ENCODE data around the gene SFT2D1.
"Not testable (repeated sequence)": the region's sequence is repeated elsewhere in the genome, so short reads cannot be mapped to it uniquely, and the experiment has no call there.

SFT2D1 gene

DNA sequence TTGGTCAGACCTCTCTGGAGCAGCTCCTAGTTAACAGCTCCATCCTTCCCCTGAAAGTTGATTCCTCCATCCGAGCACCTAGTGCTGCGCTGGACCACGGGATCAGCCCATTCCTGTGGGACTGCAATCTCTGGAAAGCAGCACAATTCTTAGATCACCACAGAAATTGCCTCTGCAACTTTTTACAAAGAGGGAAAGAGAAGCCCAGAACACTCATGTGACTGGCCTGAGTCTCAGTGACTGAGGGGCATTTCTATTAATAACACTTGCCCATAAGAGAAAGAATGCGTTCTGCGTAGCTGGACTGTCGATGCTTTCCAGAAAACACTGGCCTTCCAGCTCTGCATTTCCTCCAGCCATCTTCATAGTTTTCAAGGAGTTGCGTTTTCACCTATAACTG is 22.1 kb upstream of the SFT2D1 start:
- no peak for DNase-seq (ENCODE audit: low read depth in 2 of 3, low spot score in 2 of 3)

DNA sequence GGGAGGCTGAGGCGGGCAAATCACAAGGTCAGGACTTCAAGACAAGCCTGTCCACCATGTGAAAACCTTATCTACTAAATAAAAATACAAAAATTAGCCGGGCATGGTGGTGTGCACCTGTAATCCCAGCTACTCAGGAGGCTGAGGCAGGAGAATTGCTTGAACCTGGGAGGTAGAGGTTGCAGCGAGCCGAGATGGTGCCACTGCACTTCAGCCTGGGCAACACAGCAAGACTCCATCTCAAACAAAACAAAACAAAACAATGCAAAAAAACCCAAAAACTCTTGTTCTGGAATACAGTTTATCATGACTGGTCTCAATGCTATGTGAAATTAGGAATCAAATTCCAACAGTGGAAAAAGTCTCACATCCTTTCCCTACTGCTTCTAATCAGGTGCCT is 20.1 kb upstream of the SFT2D1 start:
- not testable (repeated sequence) for DNase-seq (ENCODE audit: low read depth in 2 of 3, low spot score in 2 of 3)

DNA sequence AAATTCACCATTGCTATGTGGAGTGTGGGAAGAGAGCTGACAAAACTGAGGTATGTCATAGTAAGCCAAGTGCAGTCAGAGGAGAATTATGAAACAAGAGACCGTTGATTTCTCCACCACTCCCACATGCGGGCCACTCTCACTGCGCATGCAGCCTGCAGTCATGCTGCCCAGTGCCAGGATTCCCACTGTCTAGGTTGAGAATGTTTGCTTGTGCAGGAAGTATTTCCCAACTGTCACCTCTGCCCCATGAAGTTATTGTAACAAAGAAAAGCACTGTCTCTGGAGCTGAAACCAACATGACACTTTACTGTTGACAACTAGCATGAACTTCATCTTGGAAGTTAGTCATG is 18.7 kb upstream of the SFT2D1 start:
- DNase-seq (ENCODE audit: low read depth in 2 of 3, low spot score in 2 of 3) = no peak

DNA sequence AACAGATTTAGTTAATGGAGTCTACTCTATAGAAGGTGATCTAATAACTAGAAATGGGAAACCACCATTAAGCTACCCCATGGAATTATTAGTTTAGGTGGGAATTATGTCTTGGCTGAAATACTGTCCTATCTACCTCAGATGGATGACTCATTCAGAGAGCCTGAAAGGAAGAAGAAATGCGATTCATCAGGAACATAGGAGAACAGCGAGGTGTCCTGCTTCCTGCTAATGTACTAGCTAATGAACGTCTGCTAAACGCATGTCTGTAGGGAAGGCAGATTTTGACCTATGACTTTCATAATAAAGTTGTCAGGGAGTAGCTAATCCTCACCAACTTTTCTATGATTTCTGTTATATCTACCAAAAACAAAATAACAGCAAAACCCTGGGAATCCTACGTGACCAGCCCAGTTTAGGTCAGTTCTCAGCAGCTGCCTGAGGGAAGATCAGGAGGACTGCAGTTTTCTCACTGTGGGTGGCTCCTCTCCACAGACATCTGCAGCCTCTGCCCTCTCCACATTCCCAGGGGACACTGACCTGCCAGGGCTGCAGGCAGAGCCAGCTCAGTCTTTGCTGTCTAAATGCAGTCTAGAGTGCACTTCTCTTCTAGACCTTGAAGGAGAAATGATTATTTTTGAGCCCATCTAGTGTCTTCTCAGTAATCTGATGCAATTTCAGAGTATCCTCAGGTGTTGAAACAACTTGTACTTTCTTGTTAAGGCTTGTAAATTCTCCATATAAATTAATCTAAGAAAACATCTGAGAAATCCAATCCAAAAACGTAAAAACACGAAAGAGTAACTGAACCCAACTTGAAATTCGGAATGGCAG is 18.1 kb upstream of the SFT2D1 start:
- no peak for DNase-seq (ENCODE audit: low read depth in 2 of 3, low spot score in 2 of 3)

DNA sequence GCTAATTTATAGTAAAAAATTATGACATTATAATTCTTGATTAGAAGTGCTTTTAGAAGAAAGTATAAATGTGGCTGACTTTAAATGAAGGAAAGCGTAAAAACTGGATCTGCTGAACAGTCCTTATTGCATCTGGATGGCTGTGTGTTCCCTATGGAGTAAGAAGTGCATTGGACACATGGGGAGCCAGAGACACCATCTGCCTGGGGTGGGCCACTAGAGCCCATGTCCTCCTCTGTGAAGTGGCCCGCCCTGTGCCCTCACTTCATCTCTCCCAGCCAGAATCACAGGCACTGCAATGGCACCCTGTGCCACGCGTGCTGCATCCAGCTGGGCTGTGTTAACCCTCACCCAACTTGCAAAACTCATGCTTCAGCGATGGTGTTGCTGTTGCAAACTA is 13.2 kb upstream of the SFT2D1 start:
- no peak for DNase-seq (ENCODE audit: low read depth in 2 of 3, low spot score in 2 of 3)

DNA sequence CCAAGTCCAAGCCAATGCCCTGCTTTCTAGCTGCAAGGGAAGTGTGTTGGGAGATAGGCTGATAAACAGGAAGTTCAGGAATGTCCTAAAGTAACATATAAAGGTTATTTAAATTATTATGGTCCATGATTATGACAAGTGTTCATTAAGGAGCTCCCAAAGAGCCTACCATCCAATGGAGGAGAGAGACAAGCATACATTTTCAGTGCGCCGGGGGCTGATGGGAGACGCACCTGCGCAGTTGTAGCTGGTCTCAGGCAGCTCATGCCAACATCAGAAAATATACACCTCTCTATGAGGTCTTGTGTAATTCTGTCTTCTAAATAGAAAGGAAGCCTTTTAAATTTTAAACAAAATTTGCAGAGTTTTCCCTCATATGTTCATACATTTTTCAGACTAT is 12.6 kb upstream of the SFT2D1 start:
- DNase-seq (ENCODE audit: low read depth in 2 of 3, low spot score in 2 of 3) = no peak

DNA sequence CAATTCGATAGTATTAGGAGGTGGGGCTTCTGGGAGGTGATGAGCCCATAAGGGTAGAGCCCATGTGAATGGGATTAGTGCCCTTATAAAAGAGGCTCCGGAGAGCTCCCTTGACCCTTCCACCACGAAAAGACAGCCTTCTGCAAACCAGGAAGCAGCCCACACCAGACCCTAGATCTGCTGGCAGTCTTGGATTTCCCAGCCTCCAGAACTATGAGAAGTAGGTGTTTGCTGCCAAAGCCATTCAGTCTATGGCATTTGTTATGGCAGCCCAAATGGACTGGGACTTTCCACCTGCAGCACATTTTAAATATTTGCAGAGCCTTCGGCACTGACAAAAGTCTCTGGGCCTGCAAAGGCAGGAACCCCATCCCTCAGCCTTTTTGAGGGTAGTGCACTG is 11.8 kb upstream of the SFT2D1 start:
- no peak for DNase-seq (ENCODE audit: low read depth in 2 of 3, low spot score in 2 of 3)

DNA sequence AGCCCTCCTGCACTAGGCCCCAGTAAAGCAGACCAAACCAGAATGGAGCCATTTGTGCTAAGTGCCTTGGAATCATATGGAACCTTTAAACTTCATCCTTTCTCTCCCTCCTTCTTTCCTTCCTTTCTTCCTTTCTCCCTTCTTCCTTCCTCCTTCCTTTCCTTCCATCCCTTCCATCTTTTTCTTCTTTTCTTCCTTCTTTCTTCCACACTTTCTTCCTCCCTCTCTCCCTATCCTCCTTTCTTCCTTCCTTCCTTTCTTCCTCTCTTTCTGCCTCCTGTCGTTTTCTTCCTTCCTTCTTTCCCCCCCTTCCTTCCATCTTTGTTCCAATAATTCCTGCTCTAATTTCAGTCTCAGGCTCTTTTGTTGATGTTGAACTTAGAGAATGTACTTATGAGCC is 11.2 kb upstream of the SFT2D1 start:
- DNase-seq (ENCODE audit: low read depth in 2 of 3, low spot score in 2 of 3) = no peak

DNA sequence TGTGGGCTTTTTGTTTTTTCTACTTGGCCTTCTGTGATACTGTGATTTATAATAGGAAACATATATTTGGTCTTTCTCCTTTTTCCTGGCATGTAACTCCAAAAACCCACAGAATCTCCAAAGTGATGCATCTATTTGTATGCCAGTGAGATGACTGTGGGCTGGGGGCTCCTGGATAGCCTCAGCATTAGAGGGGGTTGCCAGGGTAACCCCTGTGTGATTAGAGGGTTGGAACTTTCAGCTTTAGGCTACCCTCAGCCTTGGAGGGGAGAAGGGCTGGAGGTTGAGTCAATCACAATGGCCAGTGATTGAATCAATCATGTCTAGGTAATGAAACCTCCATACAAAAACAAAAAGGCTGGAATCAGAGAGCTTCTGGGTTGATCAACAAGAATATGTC is 10.6 kb upstream of the SFT2D1 start:
- no peak for DNase-seq (ENCODE audit: low read depth in 2 of 3, low spot score in 2 of 3)

DNA sequence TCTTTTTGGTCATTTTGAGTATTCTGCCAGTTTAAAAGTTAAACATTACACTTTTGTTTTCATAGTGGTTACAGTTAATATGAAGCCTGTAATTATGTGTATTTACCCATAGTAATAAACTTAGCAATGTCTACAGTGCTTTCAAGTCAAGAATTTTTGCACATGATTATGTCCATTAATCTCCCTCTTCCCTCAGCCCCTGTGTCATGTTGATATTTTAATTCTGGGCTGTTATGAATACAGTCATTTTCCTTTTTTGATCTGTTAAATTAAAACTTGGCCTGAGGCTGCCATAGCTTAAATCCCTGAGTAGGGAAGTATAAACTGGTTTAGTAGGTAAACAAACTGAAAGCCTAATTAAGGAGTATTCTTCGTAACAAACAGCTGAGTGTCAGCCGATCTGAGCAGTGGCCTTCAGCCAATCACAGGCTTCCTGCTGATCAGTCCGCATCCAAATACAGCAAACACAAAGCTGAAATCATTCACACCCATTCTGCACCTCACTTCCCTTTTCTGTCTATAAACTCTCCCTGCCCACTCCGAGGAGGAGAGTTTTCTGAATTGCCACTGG is 9.5 kb upstream of the SFT2D1 start:
- DNase-seq (ENCODE audit: low read depth in 2 of 3, low spot score in 2 of 3) = no peak

DNA sequence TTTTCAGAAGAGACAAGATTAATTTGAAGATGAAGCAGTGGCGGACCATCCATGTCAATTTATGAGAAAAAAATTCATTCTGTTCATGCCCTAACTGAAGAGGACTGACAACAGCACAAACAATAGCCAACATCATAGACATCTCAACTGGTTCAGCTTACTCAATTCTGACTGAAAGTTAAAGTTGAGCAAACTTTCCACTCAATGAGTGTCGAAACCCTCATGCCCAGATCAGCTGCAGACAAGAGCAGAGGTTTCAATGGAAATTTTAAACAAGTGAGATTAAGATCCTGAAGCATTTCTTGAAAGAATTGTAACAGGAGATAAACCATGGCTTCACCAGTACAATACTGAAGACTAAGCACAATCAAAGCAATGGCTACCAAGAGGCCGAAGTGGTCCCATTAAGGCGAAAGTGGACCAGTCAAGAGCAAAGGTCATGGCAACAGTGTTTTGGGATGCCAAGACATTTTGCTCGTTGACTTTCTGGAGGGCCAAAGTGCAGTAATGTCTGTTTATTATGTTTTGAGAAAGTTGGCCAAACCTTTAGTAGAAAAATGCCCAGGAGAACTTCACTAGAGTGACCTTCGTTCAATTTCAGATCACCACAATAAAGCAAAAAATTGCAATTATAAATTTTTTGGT is 6.1 kb upstream of the SFT2D1 start:
- no peak for DNase-seq (ENCODE audit: low read depth in 2 of 3, low spot score in 2 of 3)

DNA sequence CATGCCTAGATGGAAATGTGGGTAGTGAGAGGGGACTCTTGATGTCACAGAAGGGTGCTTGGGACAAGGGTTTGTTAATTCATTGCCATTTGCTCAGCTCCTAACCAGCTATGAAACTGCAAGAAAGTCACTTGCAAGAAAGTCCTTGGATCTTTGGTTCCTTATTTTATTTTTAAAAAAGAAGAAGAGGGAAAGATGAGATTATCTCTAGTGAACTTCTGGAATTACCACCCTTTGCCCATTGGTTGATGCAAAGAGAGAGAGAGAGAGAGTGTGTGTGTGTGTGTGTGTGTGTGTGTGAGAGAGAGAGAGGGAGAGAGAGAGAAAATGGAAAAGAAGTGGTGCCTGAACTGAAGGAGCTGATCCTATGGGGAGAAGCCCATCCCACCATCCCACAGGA is 4.6 kb upstream of the SFT2D1 start:
- no peak for DNase-seq (ENCODE audit: low read depth in 2 of 3, low spot score in 2 of 3)

DNA sequence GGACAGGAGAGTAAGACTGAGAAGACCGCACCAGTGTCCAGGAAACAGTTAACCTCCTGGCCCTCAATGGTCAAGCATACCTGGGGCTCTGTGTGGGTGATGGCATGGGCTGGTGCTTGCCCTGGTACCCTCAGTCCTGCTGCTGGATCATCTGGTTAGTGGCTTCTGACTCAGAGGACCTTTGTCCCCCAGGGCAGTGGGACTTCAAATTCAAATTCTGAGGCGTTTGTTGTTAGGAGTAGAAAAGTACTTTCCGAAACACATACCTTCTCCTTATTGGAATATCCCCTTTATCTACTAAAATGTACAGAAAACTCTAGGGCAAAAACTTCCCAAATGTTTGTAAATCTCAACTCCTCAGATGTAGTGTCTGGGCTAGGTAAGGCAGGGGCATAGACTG is 4.1 kb upstream of the SFT2D1 start:
- no peak for DNase-seq (ENCODE audit: low read depth in 2 of 3, low spot score in 2 of 3)

DNA sequence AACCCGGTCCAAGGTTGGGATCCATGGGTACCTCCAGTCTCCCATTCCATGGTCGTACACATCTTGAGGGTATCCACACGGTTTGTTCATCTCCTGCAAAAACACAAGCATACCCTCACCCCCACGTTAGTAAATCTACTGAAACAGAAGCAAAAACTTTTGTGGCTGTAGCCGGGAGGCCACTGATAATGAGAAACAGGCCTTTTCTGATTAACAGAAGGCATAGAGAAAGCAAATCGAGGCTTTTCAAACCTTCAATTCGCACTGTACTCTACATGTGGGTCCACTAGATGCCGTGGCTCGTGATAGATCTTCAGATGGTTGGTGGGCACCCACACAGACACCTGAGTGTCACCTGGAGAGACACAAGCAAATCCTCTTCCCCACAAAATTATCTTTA is 3.3 kb upstream of the SFT2D1 start:
- not testable (repeated sequence) for DNase-seq (ENCODE audit: low read depth in 2 of 3, low spot score in 2 of 3)

DNA sequence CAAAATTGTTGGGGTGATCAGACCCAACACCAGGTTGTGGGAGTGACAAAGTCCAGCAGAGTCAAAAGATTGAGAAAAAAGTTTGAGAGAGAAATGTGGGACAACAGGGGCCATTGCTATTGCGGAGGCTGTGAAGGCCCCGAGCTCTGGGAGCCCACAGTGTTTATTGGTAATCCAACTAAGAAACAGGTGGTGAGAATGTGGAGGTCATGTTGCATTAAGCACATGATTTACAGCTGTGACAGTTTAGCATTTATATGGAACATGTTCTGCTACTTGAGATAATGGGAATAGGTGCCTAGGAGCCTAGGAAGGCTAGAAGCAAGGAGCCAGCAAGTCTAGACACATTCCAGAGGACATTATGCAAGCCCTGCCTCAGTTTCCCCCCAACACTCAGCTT is 2.6 kb upstream of the SFT2D1 start:
- not testable (repeated sequence) for DNase-seq (ENCODE audit: low read depth in 2 of 3, low spot score in 2 of 3)

DNA sequence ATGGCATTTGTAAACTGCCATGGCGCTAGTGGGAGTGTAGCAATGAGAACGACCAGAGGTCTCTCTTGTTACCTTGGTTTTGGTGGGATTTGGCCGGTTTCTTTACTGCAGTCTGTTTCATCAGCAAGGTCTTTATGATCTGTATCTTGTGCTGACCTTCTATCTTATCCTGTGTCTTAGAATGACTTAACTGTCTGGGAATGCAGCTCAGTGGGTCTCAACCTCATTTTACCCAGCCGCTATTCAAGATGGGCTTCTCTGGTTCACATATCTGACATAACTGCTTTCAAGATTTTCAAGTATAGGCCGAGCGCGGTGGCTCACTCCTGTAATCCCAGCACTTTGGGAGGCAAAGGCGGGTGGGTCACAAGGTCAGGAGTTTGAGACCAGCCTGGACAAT is 1.9 kb upstream of the SFT2D1 start:
- no peak for DNase-seq (ENCODE audit: low read depth in 2 of 3, low spot score in 2 of 3)

DNA sequence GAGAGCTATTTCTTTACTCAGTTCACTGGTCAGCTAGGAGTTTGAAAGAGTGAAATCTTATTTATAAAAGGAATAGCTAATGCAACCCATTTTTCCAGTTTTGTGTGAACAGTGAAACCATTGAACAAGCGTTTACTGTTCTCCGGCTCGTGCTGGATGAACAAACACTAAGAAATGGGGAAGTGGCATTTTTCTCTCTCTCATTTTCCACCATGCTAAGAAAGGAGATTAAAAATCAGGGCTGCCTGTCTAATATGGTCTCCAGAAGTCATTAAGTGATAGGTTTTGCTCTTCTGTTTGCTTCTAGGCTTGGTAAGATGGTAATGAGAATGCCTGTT is 774 bp upstream of the SFT2D1 start:
- no peak for DNase-seq (ENCODE audit: low read depth in 2 of 3, low spot score in 2 of 3)

DNA sequence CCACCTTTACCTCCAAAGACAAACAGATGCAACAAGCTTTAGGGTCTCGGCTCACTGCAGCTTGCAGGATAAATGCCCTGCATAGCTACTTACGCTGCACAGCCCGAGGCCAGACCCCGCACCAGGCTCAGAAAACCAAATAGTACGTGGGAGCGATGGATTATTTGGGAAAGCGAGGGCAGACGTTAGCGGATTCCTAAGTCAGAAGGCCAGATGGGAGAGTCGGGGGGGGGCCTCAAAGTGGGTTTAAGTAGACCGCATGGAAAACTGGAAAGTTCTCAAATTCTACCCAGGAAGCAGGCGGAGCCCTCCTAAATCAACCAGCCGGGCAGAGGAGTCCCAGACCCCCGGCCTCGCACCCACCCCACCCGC is 382 bp downstream of the SFT2D1 start:
- no peak for DNase-seq (ENCODE audit: low read depth in 2 of 3, low spot score in 2 of 3)

DNA sequence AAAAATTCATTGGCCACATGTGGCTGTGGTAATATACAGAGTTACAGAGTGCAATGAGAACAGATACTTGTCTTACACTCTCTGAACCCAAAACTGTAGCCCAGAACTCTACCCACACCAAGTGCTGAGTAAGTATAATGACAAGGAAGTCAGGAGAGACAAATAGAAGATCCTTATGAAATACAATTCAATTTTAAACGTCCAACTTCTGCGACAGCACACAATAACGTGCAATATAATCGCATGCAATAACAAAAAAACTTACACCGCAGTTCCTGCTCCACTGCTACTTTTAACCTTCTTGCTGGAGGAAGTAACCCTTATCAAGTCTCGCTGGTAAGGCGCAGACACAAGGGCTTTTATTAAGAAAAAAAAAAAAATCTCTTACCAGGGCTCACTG is 881 bp downstream of the SFT2D1 start:
- no peak for DNase-seq (ENCODE audit: low read depth in 2 of 3, low spot score in 2 of 3)

DNA sequence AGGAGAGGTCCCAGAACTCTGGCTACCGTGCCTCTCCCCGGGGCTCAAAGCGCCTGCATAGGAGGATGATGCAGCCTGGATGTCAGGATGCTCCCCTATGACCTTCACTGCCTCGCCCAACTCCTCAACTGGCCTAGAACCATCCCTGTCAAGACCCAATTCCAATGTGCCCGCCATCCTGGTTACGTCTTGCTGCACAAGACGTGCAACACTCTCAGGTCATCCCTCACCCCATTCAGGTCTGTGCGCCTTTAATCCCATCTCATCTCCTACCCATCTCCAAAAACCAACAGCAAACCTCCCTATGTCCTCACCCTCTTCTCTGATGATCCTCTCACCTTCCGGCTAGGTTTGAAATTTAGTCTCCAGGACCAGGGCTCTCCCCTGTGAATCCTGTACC is 3.5 kb downstream of the SFT2D1 start:
- no peak for DNase-seq (ENCODE audit: low read depth in 2 of 3, low spot score in 2 of 3)

DNA sequence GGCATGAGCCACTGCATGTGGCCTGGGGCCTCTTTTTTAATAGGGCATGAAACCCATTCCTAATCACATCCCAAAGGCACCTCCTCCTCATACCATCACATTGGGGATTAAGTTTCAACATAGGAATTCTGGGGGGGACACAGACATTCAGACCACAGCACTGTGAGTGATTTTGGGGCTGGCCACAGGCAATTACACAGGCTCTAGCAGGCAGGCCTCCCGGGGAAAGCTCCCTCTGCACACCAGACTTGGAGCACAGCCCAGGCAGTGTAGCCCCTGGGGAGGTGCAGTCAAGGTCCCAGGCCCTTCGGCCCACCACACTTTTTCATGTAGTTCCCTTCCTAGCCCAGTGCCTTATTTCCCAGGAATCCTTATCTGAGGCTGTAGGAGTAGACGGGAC is 5.5 kb downstream of the SFT2D1 start:
- DNase-seq (ENCODE audit: low read depth in 2 of 3, low spot score in 2 of 3) = no peak

DNA sequence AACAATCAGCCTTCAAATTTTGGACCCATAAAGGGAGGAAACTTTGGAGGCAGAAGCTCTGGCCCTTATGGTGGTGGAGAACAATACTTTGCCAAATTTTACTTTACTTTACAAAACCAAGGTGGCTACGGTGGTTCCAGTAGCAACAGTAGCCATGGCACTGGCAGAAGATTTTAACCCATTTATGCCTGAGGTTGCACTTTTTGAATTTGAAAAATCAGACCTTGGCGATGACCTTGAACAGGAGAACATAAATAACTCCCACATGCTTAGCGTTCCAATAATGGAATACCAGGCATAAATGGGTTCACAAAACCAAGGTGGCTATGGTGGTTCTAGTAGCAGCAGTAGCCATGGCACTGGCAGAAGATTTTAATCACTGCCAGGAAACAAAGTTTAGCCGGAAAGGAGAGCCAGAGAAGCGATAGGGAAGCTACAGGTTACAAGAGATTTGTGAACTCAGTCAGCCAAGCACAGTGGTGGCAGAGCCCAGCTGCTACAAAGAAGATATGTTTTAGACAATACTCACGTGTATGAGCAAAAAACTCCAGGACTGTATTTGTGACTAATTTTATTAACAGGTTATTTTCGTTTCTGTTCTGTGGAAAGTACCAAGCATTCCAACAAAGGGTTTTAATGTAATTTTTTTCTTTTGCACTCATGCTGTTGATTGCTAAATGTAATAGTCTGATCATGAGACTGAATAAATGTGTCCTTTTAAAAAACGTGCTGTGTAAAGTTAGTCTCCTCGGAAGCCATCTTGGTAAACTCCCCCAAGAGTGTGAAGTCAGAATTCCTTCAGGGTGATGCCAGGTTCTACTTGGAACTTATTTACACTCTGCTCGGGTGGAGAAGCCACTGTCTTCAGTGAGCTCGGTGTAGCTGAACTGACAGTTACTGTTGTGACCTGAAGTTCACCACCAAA is 6.7 kb downstream of the SFT2D1 start:
- DNase-seq (ENCODE audit: low read depth in 2 of 3, low spot score in 2 of 3) = no peak

All from activated CD8-positive, alpha-beta memory T cell treated with anti-CD3 and anti-CD28 coated beads for 48 hours (primary cell).